Thoracic aorta (tissue), 2 donors: ENCODE measurements around the gene CCR2. TPM values are rescaled to one million over a fixed set of nuclear protein-coding genes. Genes with fewer than 3 reads are reported as not detected.
"Not testable (repeated sequence)": the region's sequence is repeated elsewhere in the genome, so short reads cannot be mapped to it uniquely, and the experiment has no call there.

Experiments used
- ATAC-seq: fragments of 150-250 bp; one replicate; pipeline ENCODE4 v1.8.0; 2017; ENCODE audit warnings: low read depth; ENCODE audit not compliant: insufficient number of reproducible peaks, low FRiP score
- DNase-seq: peaks from one replicate; pipeline ENCODE4 v3.0.0-alpha.2; 2020; ENCODE audit warnings: low spot score
- H3K27ac ChIP-seq, 2 donors: fragments of 200-600 bp; sonication (generic); 1 replicate in 1 of 2; 2 replicates in 1 of 2; pipeline ENCODE4 v1.5.1; 2016; ENCODE audit warnings: mild to moderate bottlenecking in 2 of 2, moderate library complexity in 2 of 2
- H3K27me3 ChIP-seq: fragments of 200-600 bp; sonication (generic); replicated peaks from 2 replicates; pipeline ENCODE4 v1.6.0; 2016; ENCODE audit warnings: mild to moderate bottlenecking; ENCODE audit not compliant: insufficient read depth
- H3K36me3 ChIP-seq: fragments of 200-600 bp; sonication (generic); one replicate; pipeline ENCODE4 v1.5.1; 2016
- H3K4me1 ChIP-seq, 2 donors: fragments of 200-600 bp; sonication (generic); 1 replicate in 1 of 2; 2 replicates in 1 of 2; pipeline versions ENCODE4 v1.5.1 to v1.6.0; 2016; ENCODE audit warnings: low read depth in 2 of 2, mild to moderate bottlenecking in 1 of 2; ENCODE audit not compliant: control insufficient read depth in 1 of 2
- H3K4me3 ChIP-seq: fragments of 200-600 bp; sonication (generic); 2 replicates; pipeline ENCODE4 v1.5.1; 2016; ENCODE audit warnings: mild to moderate bottlenecking
- H3K9me3 ChIP-seq: fragments of 200-600 bp; sonication (generic); 2 replicates; pipeline ENCODE4 v1.5.1; 2016
- CTCF ChIP-seq: fragments of 200-600 bp; sonication (generic); IDR thresholded peaks from one replicate; pipeline ENCODE4 v1.5.1; 2019; ENCODE audit warnings: antibody characterized with exemption
- total RNA-seq, 2 donors: library from RNA; depleted of rRNA; stranded (reverse); fragments of >200 nt; gene quantifications; one replicate each; pipeline versions ENCODE4 v1.1.0 to v1.2.3, GENCODE V29; 2016

Gene CCR2
- total RNA-seq, 2 donors from 2014 or later = 0.41 to 8.2 TPM

GRCh38 chr3:46383211-46383950 is 29.5 kb downstream of the CCR2 start:
- no peak overlapping the region for H3K4me3 ChIP-seq
- H3K4me1 ChIP-seq = peaks cover 5 to 7% of the 10 kb centered on the region in 2 donors
- DNase-seq = no peak
- H3K27ac ChIP-seq = no peak overlapping the region
- H3K9me3 ChIP-seq = no peaks in the 10 kb centered on the region
- ATAC-seq = no peak
- no peaks in the 10 kb centered on the region for H3K27me3 ChIP-seq
- TF ChIP-seq CTCF = no peak
- no peaks in the 10 kb centered on the region for H3K36me3 ChIP-seq

- no peak overlapping the region for H3K27ac ChIP-seq
These were observed 30.0 kb downstream of the CCR2 start for GRCh38 chr3:46383951-46384330.

GRCh38 chr3:46386205-46386604 is 32.3 kb downstream of the CCR2 start:
- Histone ChIP-seq H3K27me3 (no peaks in the 10 kb centered on the region), H3K4me1 (no peaks in the 10 kb centered on the region), H3K27ac (no peak overlapping the region), H3K9me3 (no peaks in the 10 kb centered on the region), H3K4me3 (no peak overlapping the region), H3K36me3 (no peaks in the 10 kb centered on the region)
- ATAC-seq (no peak), DNase-seq (no peak)
- no peak for TF ChIP-seq CTCF

More at GRCh38 chr3:46383951-46384330, 30.0 kb downstream of the CCR2 start:
- ATAC-seq (no peak), DNase-seq (no peak)
- no peak for TF ChIP-seq CTCF
- Histone ChIP-seq H3K4me3 (no peak overlapping the region), H3K9me3 (no peaks in the 10 kb centered on the region), H3K36me3 (no peaks in the 10 kb centered on the region), H3K4me1 (peaks cover 5 to 7% of the 10 kb centered on the region in 2 donors), H3K27me3 (no peaks in the 10 kb centered on the region)

GRCh38 chr3:46388847-46389246 is 34.9 kb downstream of the CCR2 start:
- not testable (repeated sequence) for H3K9me3 ChIP-seq, H3K36me3 ChIP-seq, H3K27me3 ChIP-seq, ATAC-seq, DNase-seq, H3K27ac ChIP-seq, H3K4me3 ChIP-seq, H3K4me1 ChIP-seq

GRCh38 chr3:46389306-46389705 is 35.4 kb downstream of the CCR2 start:
- H3K27me3 ChIP-seq = no peaks in the 10 kb centered on the region
- TF ChIP-seq CTCF = no peak
- H3K27ac ChIP-seq = no peak overlapping the region
- ATAC-seq (no peak), DNase-seq (no peak)
- no peaks in the 10 kb centered on the region for H3K9me3 ChIP-seq
- H3K36me3 ChIP-seq = no peaks in the 10 kb centered on the region
- H3K4me1 ChIP-seq = no peaks in the 10 kb centered on the region
- no peak overlapping the region for H3K4me3 ChIP-seq

GRCh38 chr3:46391526-46391925 is 37.6 kb downstream of the CCR2 start:
- DNase-seq, ATAC-seq, H3K27me3 ChIP-seq, H3K4me1 ChIP-seq, H3K9me3 ChIP-seq, H3K36me3 ChIP-seq, H3K4me3 ChIP-seq, H3K27ac ChIP-seq: not testable (repeated sequence)
